NCI-H226 (cell line): Measurements from ENCODE around the gene CCDC102A.
A peak's percentile ranks its signal among the peaks of the same experiment; 100 is the strongest.

Experiments used
- DNase-seq: peaks from one replicate; pipeline ENCODE4 v3.0.0-alpha.2; 2015

Gene CCDC102A

GRCh38 chr16:57535680-57536305 is 578 bp downstream of the CCDC102A start:
- peak; percentile 87 for DNase-seq

GRCh38 chr16:57534881-57535658 is 1.3 kb downstream of the CCDC102A start:
- no peak for DNase-seq

- DNase-seq: no peak
Observed at GRCh38 chr16:57534337-57534880, 2.0 kb downstream of the CCDC102A start.

- no peak for DNase-seq
Observed at GRCh38 chr16:57533431-57534336, 2.7 kb downstream of the CCDC102A start.

GRCh38 chr16:57532266-57532625 is 4.1 kb downstream of the CCDC102A start:
- no peak for DNase-seq

- DNase-seq: no peak
Observed at GRCh38 chr16:57531635-57532265, 4.6 kb downstream of the CCDC102A start.

- no peak for DNase-seq
Observed at GRCh38 chr16:57531253-57531575, 5.2 kb downstream of the CCDC102A start.

GRCh38 chr16:57530522-57531252 is 5.7 kb downstream of the CCDC102A start:
- no peak for DNase-seq

- DNase-seq: peak; percentile 46
Observed at GRCh38 chr16:57530104-57530521, 6.3 kb downstream of the CCDC102A start.

- no peak for DNase-seq
Observed at GRCh38 chr16:57529391-57530103, 6.8 kb downstream of the CCDC102A start.

GRCh38 chr16:57528499-57529390 is 7.6 kb downstream of the CCDC102A start:
- no peak for DNase-seq

- DNase-seq: no peak
Observed at GRCh38 chr16:57527610-57528360, 8.6 kb downstream of the CCDC102A start.

GRCh38 chr16:57527027-57527426 is 9.3 kb downstream of the CCDC102A start:
- DNase-seq: no peak

- DNase-seq: no peak
Observed at GRCh38 chr16:57526498-57526897, 9.9 kb downstream of the CCDC102A start.

GRCh38 chr16:57525761-57526160 is 10.6 kb downstream of the CCDC102A start:
- no peak for DNase-seq

- no peak for DNase-seq
Observed at GRCh38 chr16:57522960-57523359, 13.4 kb downstream of the CCDC102A start.

- DNase-seq: peak; percentile 32
Observed at GRCh38 chr16:57519796-57520360, 16.5 kb downstream of the CCDC102A start.

GRCh38 chr16:57518922-57519321 is 17.4 kb downstream of the CCDC102A start:
- DNase-seq: no peak

- no peak for DNase-seq
Observed at GRCh38 chr16:57518520-57518919, 17.9 kb downstream of the CCDC102A start.
